ENCODE results near the gene RAB6C.

GRCh38 chr2:129930451-129930850 is 49.0 kb upstream of the RAB6C start:
- no peak for TF ChIP-seq CTCF (IDR thresholded peaks at IDR 0.05)
- no peak for TF ChIP-seq ZFX (IDR thresholded peaks at IDR 0.05; ENCODE audit: borderline replicate concordance)
